Tibial artery (tissue), 4 donors: ENCODE data around the gene ANKRD33B.

Source experiments
- DNase-seq, 2 donors: peaks; one replicate each; pipeline ENCODE4 v3.0.0-alpha.2; 2019
- H3K27ac ChIP-seq, 2 donors: fragments of 200-600 bp; sonication (generic) in 1 of 2; 1 replicate in 1 of 2; 2 replicates in 1 of 2; pipeline ENCODE4 v1.5.1; 2018 to 2019; ENCODE audit warnings: mild to moderate bottlenecking in 1 of 2
- H3K27me3 ChIP-seq, 2 donors: fragments of 200-600 bp; sonication (generic) in 1 of 2; one replicate each; pipeline versions ENCODE4 v1.5.1 to v1.6.0; 2016 to 2019
- H3K36me3 ChIP-seq, 3 donors: fragments of 200-600 bp; sonication (generic) in 2 of 3; one replicate each; pipeline ENCODE4 v1.5.1; 2016 to 2019; ENCODE audit warnings: mild to moderate bottlenecking in 2 of 3
- H3K4me1 ChIP-seq, 4 donors: fragments of 200-600 bp; sonication (generic) in 2 of 4; 1 replicate in 3 of 4; 2 replicates in 1 of 4; pipeline ENCODE4 v1.5.1; 2016 to 2019
- H3K4me3 ChIP-seq, 2 donors: fragments of 200-600 bp; sonication (generic) in 1 of 2; 1 replicate in 1 of 2; 2 replicates in 1 of 2; pipeline ENCODE4 v1.5.1; 2018 to 2019; ENCODE audit warnings: mild to moderate bottlenecking in 2 of 2
- H3K9me3 ChIP-seq, 3 donors: fragments of 200-600 bp; sonication (generic) in 1 of 3; one replicate each; pipeline ENCODE4 v1.5.1; 2016 to 2019
- intact Hi-C: fragments of 100-400 bp; cut with DNase I; formaldehyde crosslinking; loops from one replicate; pipeline ENCODE4 v1.15.0; 2023; ENCODE audit warnings: low total_unique reads
- TF ChIP-seq, protein P1 (sequence below), 2 experiments: fragments of 200-600 bp in 1 of 2; fragments of 450-650 bp in 1 of 2; IDR thresholded peaks; one replicate each; pipeline ENCODE4 v1.5.1; 2017 to 2019; ENCODE audit warnings: antibody characterized with exemption in 2 of 2, mild to moderate bottlenecking in 1 of 2, moderate library complexity in 1 of 2

The ANKRD33B gene

GRCh38 chr5:10534561-10535530 lies 29.0 kb upstream of the ANKRD33B start:
- Histone ChIP-seq H3K36me3 (no peaks in the 10 kb centered on the region), H3K4me1 (peaks cover 0 to 26% (median 10%) of the 10 kb centered on the region in 4 donors), H3K9me3 (no peaks in the 10 kb centered on the region), H3K27me3 (peaks cover 0 to 19% of the 10 kb centered on the region in 2 donors), H3K27ac (no peak overlapping the region), H3K4me3 (no peak overlapping the region)
- no peak for DNase-seq
- TF ChIP-seq, protein P1, sequence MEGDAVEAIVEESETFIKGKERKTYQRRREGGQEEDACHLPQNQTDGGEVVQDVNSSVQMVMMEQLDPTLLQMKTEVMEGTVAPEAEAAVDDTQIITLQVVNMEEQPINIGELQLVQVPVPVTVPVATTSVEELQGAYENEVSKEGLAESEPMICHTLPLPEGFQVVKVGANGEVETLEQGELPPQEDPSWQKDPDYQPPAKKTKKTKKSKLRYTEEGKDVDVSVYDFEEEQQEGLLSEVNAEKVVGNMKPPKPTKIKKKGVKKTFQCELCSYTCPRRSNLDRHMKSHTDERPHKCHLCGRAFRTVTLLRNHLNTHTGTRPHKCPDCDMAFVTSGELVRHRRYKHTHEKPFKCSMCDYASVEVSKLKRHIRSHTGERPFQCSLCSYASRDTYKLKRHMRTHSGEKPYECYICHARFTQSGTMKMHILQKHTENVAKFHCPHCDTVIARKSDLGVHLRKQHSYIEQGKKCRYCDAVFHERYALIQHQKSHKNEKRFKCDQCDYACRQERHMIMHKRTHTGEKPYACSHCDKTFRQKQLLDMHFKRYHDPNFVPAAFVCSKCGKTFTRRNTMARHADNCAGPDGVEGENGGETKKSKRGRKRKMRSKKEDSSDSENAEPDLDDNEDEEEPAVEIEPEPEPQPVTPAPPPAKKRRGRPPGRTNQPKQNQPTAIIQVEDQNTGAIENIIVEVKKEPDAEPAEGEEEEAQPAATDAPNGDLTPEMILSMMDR (IDR thresholded peaks at IDR 0.05) = no peak
- intact Hi-C loops = loop anchor here (10.0 kb wide), 1 partner anchor 80 kb away; no protein-coding TSS in a partner anchor

DNA sequence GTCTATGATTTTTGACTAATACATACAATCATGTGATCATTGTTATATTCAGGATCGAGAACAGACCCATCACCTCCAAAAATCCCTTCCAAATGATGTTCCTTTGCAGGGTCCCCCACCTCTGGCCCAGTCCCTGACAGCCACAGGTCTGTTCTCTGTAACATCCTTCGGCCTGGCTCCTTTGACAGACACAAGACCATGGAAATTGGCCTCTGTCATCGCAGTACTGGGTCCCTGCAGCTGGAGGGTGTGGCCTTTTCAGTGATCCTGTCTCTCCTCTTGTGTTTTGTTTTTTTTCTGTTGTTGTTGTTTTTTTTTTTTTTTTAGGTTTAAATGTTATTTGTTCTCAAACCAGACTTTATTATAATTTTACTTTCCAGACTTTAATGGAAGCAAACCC lies 27.4 kb upstream of the ANKRD33B start:
- Histone ChIP-seq H3K36me3 (no peaks in the 10 kb centered on the region), H3K4me3 (no peak overlapping the region), H3K27ac (no peak overlapping the region), H3K9me3 (no peaks in the 10 kb centered on the region), H3K4me1 (peaks cover 0 to 26% (median 10%) of the 10 kb centered on the region in 4 donors), H3K27me3 (peaks cover 0 to 17% of the 10 kb centered on the region in 2 donors)
- TF ChIP-seq, protein P1 (IDR thresholded peaks at IDR 0.05) = no peak
- intact Hi-C loops = loop anchor here (10.0 kb wide), 1 partner anchor 82 kb away; no protein-coding TSS in a partner anchor
- DNase-seq = no peak

DNA sequence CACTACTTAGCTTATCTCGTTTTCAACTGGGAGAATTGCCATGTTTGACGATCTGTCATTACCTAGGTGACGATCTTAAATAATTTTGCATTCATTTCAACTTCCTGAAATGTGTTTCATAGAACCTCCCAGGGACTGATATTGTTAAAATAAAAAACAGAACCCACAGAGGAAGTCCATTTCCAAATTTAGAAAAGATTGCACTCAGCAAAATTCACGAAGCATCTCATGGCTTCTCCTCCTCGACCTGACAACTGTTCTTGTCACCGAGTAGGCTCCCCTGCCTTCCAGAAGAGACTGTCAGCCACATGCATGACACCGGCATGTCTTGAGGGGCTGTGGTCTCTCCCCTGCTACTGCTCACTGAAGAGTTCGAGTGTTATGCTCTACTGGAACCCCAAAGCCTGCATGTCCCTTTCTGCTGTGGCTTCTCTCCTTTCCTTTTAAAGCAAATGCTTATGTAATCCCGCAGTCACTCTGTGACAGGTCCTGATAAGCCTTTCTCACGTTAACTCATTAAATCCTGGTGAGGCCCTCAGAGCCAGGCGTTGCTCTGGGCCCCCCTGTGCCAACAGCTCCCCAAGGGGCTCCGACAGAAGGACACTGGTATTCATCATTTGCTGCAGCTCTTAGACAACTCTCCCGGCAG lies 26.8 kb upstream of the ANKRD33B start:
- no peaks in the 10 kb centered on the region for H3K9me3 ChIP-seq
- TF ChIP-seq, protein P1 (IDR thresholded peaks at IDR 0.05) = no peak
- no peaks in the 10 kb centered on the region for H3K36me3 ChIP-seq
- H3K4me3 ChIP-seq = peak overlapping the region; percentile 14 to 36
- H3K4me1 ChIP-seq = peaks cover 0 to 26% (median 10%) of the 10 kb centered on the region in 4 donors
- H3K27ac ChIP-seq = no peak overlapping the region
- peaks cover 0 to 17% of the 10 kb centered on the region in 2 donors for H3K27me3 ChIP-seq
- intact Hi-C loops = loop anchor here (10.0 kb wide), 1 partner anchor 82 kb away; no protein-coding TSS in a partner anchor
- DNase-seq = no peak

GRCh38 chr5:10537624-10538023 lies 26.2 kb upstream of the ANKRD33B start:
- H3K27me3 ChIP-seq = peaks cover 0 to 14% of the 10 kb centered on the region in 2 donors
- TF ChIP-seq, protein P1 (IDR thresholded peaks at IDR 0.05) = no peak
- H3K9me3 ChIP-seq = no peaks in the 10 kb centered on the region
- intact Hi-C loops = loop anchor here (10.0 kb wide), 1 partner anchor 83 kb away; no protein-coding TSS in a partner anchor
- H3K4me1 ChIP-seq = peaks cover 0 to 26% (median 10%) of the 10 kb centered on the region in 4 donors
- peak overlapping the region in 1 of 2 donors; percentile 36 for H3K4me3 ChIP-seq
- H3K36me3 ChIP-seq = no peaks in the 10 kb centered on the region
- H3K27ac ChIP-seq = no peak overlapping the region
- no peak for DNase-seq

DNA sequence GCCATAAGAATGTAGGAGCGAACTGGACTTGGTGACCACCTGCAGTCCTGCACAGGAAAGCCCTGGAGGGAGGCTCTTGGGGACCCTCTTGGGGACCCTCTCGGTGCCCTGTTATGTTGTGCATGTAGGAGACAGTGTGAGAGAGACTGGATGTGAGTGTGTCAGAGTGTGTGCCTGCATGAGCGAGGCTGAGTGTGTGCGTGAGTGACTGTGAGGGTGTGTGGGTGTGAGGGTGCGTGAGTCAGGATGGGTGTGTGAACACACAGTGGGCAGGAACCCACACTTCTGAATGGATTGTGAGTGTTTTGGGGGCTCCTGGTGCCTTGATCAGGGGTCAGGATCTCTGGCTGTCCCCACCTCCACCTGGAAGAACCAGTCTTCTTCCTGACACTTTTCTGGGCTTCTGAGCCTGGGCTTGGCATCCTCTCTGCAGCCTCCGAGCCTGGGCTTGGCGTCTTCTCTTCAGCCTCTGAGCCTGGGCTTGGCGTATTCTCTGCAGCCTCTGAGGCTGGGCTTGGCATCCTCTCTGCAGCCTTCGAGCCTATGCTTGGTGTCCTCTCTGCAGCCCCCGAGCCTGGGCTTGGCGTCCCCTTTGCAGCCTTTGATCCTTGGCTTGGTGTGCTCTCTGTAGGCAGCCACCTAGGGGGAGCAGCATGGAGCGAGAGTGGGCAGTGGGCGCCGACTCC lies 25.6 kb upstream of the ANKRD33B start:
- no peak for DNase-seq
- H3K27ac ChIP-seq = no peak overlapping the region

More for the DNA sequence above, 25.6 kb upstream of the ANKRD33B start:
- intact Hi-C loops = loop anchor here (10.0 kb wide), 1 partner anchor 83 kb away; no protein-coding TSS in a partner anchor
- TF ChIP-seq, protein P1 (IDR thresholded peaks at IDR 0.05) = no peak
- no peaks in the 10 kb centered on the region for H3K9me3 ChIP-seq
- peaks cover 0 to 25% (median 10%) of the 10 kb centered on the region in 4 donors for H3K4me1 ChIP-seq
- H3K36me3 ChIP-seq = no peaks in the 10 kb centered on the region
- H3K4me3 ChIP-seq = no peak overlapping the region
- H3K27me3 ChIP-seq = peaks cover 0 to 8% of the 10 kb centered on the region in 2 donors
